Neural cell (in vitro differentiated cells): ENCODE measurements around the gene CDK15. TPM values are rescaled to one million over a fixed set of nuclear protein-coding genes. Genes with fewer than 3 reads are reported as not detected.
A peak's percentile ranks its signal among the peaks of the same experiment; 100 is the strongest.

Experiments
- H2AFZ ChIP-seq: fragments of 200-600, 300-800 bp; sonication (generic), shearing (Covaris generic); 2 replicates; pipeline ENCODE4 v1.6.0; 2014; ENCODE audit warnings: low read depth, mild to moderate bottlenecking, antibody characterized with exemption, low read length, moderate library complexity
- H3F3A ChIP-seq: fragments of 200-600 bp; shearing (Covaris generic); 2 replicates; pipeline ENCODE4 v1.6.1; 2016; ENCODE audit warnings: mild to moderate bottlenecking, moderate library complexity, mixed read lengths, antibody characterized with exemption, low read length; ENCODE audit not compliant: insufficient read depth, poor library complexity, severe bottlenecking
- H3K27ac ChIP-seq: fragments of 200-600, 300-800 bp; sonication (generic), shearing (Covaris generic); 2 replicates; pipeline ENCODE4 v1.5.1; 2014; ENCODE audit warnings: mild to moderate bottlenecking, low read length, moderate library complexity
- H3K27me3 ChIP-seq: fragments of 300-800, 200-600 bp; sonication (generic), shearing (Covaris generic); 2 replicates; pipeline ENCODE4 v1.6.0; 2014; ENCODE audit warnings: mild to moderate bottlenecking, low read depth, low read length, moderate library complexity; ENCODE audit not compliant: insufficient read depth
- H3K36me3 ChIP-seq: fragments of 300-800, 200-600 bp; sonication (generic), shearing (Covaris generic); 2 replicates; pipeline ENCODE4 v1.5.1; 2014; ENCODE audit warnings: mild to moderate bottlenecking, antibody characterized with exemption, low read length, moderate library complexity; ENCODE audit not compliant: insufficient read depth
- H3K4me2 ChIP-seq: fragments of 300-800, 200-600 bp; sonication (generic), shearing (Covaris generic); 2 replicates; pipeline ENCODE4 v1.6.0; 2014; ENCODE audit warnings: mild to moderate bottlenecking, low read length
- H3K4me3 ChIP-seq: fragments of 300-800, 200-600 bp; sonication (generic), shearing (Covaris generic); 2 replicates; pipeline ENCODE4 v1.5.1; 2014; ENCODE audit warnings: mild to moderate bottlenecking, low read length, moderate library complexity
- H3K79me2 ChIP-seq: fragments of 200-600 bp; shearing (Covaris generic); replicated peaks from 2 replicates; pipeline ENCODE4 v1.6.0; 2014; ENCODE audit warnings: mild to moderate bottlenecking, low read length, moderate library complexity; ENCODE audit not compliant: insufficient read depth
- H3K9ac ChIP-seq: fragments of 300-800, 200-600 bp; sonication (generic), shearing (Covaris generic); 2 replicates; pipeline ENCODE4 v1.6.1; 2016; ENCODE audit warnings: mild to moderate bottlenecking, low read length, mixed read lengths
- H3K9me2 ChIP-seq: fragments of 200-600 bp; shearing (Covaris generic); 2 replicates; pipeline ENCODE4 v1.6.1; 2016; ENCODE audit warnings: mild to moderate bottlenecking, low read length, mixed read lengths; ENCODE audit not compliant: insufficient read depth
- H3K9me3 ChIP-seq: fragments of 200-600, 300-800 bp; sonication (generic), shearing (Covaris generic); 2 replicates; pipeline ENCODE4 v1.6.1; 2016; ENCODE audit warnings: mild to moderate bottlenecking, mixed run types, low read length, moderate library complexity, mixed read lengths
- H4K20me1 ChIP-seq: fragments of 200-600 bp; shearing (Covaris generic); 2 replicates; pipeline ENCODE4 v1.6.1; 2016; ENCODE audit warnings: mild to moderate bottlenecking, mixed run types; ENCODE audit not compliant: insufficient read depth
- EP300 ChIP-seq: fragments of 450-650 bp; conservative IDR thresholded peaks from 2 replicates; pipeline ENCODE4 v1.6.1; 2014; ENCODE audit warnings: antibody characterized with exemption, mild to moderate bottlenecking, moderate library complexity; ENCODE audit not compliant: poor library complexity, severe bottlenecking
- EZH2 ChIP-seq: fragments of 200-600, 300-800 bp; shearing (Covaris generic), sonication (generic); IDR thresholded peaks from 2 replicates; pipeline ENCODE4 v1.6.1; 2014; ENCODE audit warnings: antibody characterized with exemption, low read length, borderline replicate concordance, mild to moderate bottlenecking; ENCODE audit not compliant: insufficient read depth, poor library complexity, severe bottlenecking
- MXI1 ChIP-seq: fragments of 450-650 bp; conservative IDR thresholded peaks from 2 replicates; pipeline ENCODE4 v1.6.1; 2014; ENCODE audit warnings: antibody characterized with exemption, mild to moderate bottlenecking; ENCODE audit not compliant: poor library complexity, severe bottlenecking
- POLR2AphosphoS5 ChIP-seq: IDR thresholded peaks from 2 replicates; pipeline ENCODE4 v1.6.1; 2012
- RAD21 ChIP-seq: fragments of 450-650 bp; conservative IDR thresholded peaks from 2 replicates; pipeline ENCODE4 v1.6.1; 2014; ENCODE audit warnings: antibody characterized with exemption, mild to moderate bottlenecking, moderate library complexity
- SMC3 ChIP-seq: fragments of 450-650 bp; conservative IDR thresholded peaks from 2 replicates; pipeline ENCODE4 v1.6.1; 2014; ENCODE audit warnings: antibody characterized with exemption, mild to moderate bottlenecking, moderate library complexity; ENCODE audit not compliant: poor library complexity
- TAF1 ChIP-seq: IDR thresholded peaks from 2 replicates; pipeline ENCODE4 v1.6.1; 2012; ENCODE audit warnings: low read depth
- polyA plus RNA-seq: library from polyadenylated mRNA; depleted of rRNA; stranded (reverse); fragments of >200 nt; gene quantifications from 2 replicates; pipeline ENCODE4 v1.2.3, GENCODE V29; 2014
- TF ChIP-seq, protein P1 (sequence below): fragments of 450-650 bp; IDR thresholded peaks from 2 replicates; pipeline ENCODE4 v1.5.1; 2014; ENCODE audit warnings: antibody characterized with exemption, mild to moderate bottlenecking, moderate library complexity; ENCODE audit not compliant: poor library complexity, severe bottlenecking
- TF ChIP-seq, protein P2 (sequence below): IDR thresholded peaks from 2 replicates; pipeline ENCODE4 v1.6.1; 2012; ENCODE audit warnings: borderline replicate concordance

Gene CDK15
- polyA plus RNA-seq, 1 donor from 2014 or later, result 0.09 TPM

DNA sequence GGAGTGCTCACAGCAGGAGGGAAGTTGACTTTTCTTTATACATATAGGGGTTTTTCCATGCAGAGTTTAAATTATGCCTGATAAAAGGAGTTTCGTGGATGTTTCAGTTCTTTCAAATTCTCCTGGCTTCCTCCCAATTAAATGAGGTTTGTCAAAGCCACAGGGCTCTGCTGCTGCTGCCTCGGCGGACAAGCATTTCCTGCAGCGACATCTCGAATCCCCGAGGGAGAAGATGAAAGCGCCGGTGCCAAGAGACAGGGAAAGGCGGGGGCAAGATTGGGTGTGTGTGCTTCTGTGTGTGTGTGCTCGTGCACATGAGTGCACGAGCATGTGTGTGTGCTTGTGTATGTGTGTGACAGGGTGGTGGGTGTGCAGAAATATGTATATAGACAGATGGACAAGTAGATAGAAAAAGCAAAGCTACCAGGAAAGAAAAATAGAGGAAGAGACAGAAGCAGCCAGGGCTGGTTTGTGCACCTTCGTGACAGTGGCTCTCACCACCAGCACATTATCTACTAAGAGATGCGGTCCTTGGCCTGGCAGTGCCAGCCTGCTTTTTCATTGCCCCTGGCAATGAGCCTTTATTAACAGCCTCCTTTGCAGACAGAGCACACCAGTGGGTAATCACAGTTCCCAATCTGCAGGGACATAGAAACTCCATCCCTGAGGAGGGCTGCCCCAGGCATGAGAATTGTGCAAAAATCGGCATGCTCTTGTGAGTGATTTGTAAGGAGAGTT lies 76.2 kb downstream of the CDK15 start:
- Histone ChIP-seq H3K27me3 (no peaks in the 10 kb centered on the region), H3K9me3 (no peaks in the 10 kb centered on the region), H3K9me2 (no peaks in the 10 kb centered on the region), H2AFZ (no peak overlapping the region), H3K4me2 (no peak overlapping the region), H3F3A (no peaks in the 10 kb centered on the region), H3K9ac (no peak overlapping the region), H3K79me2 (no peaks in the 10 kb centered on the region), H3K4me3 (peak overlapping the region; percentile 36), H4K20me1 (no peaks in the 10 kb centered on the region), H3K27ac (no peak overlapping the region), H3K36me3 (no peaks in the 10 kb centered on the region)
- no peak for TF ChIP-seq EZH2
- no peak for TF ChIP-seq TAF1
- TF ChIP-seq POLR2AphosphoS5, result no peak
- TF ChIP-seq, protein P1, sequence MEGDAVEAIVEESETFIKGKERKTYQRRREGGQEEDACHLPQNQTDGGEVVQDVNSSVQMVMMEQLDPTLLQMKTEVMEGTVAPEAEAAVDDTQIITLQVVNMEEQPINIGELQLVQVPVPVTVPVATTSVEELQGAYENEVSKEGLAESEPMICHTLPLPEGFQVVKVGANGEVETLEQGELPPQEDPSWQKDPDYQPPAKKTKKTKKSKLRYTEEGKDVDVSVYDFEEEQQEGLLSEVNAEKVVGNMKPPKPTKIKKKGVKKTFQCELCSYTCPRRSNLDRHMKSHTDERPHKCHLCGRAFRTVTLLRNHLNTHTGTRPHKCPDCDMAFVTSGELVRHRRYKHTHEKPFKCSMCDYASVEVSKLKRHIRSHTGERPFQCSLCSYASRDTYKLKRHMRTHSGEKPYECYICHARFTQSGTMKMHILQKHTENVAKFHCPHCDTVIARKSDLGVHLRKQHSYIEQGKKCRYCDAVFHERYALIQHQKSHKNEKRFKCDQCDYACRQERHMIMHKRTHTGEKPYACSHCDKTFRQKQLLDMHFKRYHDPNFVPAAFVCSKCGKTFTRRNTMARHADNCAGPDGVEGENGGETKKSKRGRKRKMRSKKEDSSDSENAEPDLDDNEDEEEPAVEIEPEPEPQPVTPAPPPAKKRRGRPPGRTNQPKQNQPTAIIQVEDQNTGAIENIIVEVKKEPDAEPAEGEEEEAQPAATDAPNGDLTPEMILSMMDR, result no peak
- no peak for TF ChIP-seq MXI1
- TF ChIP-seq, protein P2, sequence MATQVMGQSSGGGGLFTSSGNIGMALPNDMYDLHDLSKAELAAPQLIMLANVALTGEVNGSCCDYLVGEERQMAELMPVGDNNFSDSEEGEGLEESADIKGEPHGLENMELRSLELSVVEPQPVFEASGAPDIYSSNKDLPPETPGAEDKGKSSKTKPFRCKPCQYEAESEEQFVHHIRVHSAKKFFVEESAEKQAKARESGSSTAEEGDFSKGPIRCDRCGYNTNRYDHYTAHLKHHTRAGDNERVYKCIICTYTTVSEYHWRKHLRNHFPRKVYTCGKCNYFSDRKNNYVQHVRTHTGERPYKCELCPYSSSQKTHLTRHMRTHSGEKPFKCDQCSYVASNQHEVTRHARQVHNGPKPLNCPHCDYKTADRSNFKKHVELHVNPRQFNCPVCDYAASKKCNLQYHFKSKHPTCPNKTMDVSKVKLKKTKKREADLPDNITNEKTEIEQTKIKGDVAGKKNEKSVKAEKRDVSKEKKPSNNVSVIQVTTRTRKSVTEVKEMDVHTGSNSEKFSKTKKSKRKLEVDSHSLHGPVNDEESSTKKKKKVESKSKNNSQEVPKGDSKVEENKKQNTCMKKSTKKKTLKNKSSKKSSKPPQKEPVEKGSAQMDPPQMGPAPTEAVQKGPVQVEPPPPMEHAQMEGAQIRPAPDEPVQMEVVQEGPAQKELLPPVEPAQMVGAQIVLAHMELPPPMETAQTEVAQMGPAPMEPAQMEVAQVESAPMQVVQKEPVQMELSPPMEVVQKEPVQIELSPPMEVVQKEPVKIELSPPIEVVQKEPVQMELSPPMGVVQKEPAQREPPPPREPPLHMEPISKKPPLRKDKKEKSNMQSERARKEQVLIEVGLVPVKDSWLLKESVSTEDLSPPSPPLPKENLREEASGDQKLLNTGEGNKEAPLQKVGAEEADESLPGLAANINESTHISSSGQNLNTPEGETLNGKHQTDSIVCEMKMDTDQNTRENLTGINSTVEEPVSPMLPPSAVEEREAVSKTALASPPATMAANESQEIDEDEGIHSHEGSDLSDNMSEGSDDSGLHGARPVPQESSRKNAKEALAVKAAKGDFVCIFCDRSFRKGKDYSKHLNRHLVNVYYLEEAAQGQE, result no peak
- no peak for TF ChIP-seq SMC3
- TF ChIP-seq EP300, result no peak
- no peak for TF ChIP-seq RAD21

DNA sequence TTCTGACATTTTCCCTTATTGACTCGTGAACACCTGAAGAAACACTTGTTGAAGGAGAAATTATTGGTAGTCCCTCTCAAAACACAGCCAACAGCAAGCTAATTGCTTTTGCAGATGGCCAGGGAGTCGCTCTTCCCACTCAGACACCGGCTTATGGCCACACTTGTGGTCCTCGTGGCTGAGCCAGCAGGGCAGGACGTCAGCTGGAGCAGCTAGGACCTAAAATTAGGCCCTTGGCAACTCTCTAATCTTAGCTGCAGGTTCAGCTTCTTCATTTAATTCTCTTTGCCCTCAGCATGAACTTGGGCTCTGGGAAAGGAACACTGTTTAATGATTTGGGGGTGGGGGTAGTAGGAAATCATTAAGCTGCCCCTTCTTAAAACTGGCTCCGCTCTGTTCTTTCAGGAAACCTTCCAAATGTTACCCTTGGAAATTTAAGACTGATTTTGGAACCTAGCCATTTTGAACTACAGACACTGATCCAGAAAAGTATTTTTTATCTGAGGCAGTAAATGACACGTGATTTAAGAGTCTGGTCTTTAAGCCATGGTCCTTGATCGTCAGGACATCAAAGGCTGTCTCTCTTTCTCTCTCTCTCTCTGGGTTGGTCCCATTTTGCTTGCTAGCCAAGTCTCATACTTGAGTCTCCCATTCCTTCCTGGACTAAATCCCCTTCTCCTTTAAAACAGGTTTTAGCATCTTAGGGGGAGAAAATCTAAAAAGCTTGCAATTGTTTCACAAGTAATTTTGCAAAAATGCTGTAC lies 77.5 kb downstream of the CDK15 start:
- no peaks in the 10 kb centered on the region for H3K79me2 ChIP-seq
- no peaks in the 10 kb centered on the region for H4K20me1 ChIP-seq
- TF ChIP-seq RAD21 (no peak), TAF1 (no peak)
- TF ChIP-seq, protein P1, result no peak
- no peak overlapping the region for H2AFZ ChIP-seq
- no peak overlapping the region for H3K9ac ChIP-seq
- H3F3A ChIP-seq, result peaks cover 4% of the 10 kb centered on the region
- H3K9me2 ChIP-seq, result no peaks in the 10 kb centered on the region
- H3K27ac ChIP-seq, result no peak overlapping the region
- H3K27me3 ChIP-seq, result no peaks in the 10 kb centered on the region
- no peaks in the 10 kb centered on the region for H3K9me3 ChIP-seq
- no peak overlapping the region for H3K4me3 ChIP-seq
- H3K36me3 ChIP-seq, result no peaks in the 10 kb centered on the region
- H3K4me2 ChIP-seq, result no peak overlapping the region
